A549 (cell line): Measurements from ENCODE around the gene PDE8A. TPM values are rescaled to one million over a fixed set of nuclear protein-coding genes. Genes with fewer than 3 reads are reported as not detected.
"Not testable (repeated sequence)": the region's sequence is repeated elsewhere in the genome, so short reads cannot be mapped to it uniquely, and the experiment has no call there.

Experiments
- ATAC-seq, 2 experiments: fragments of 200-7000 bp in 1 of 2; fragments of >200 bp in 1 of 2; cut with Nextera tagmentation in 1 of 2; cut with Tn5 transposase in 1 of 2; 3 replicates each; pipeline versions ENCODE4 v1.8.0 to v1.9.1; 2018 to 2020; ENCODE audit warnings: mild to moderate bottlenecking in 1 of 2, moderate library complexity in 1 of 2
- CTCF ChIA-PET: fragments of 300-600 bp; sonication (Branson Sonifier 250); formaldehyde crosslinking; extraction: SDS; loops from one replicate; lab custom pipeline; 2021; ENCODE audit warnings: antibody characterized with exemption, inconsistent platforms; lab: Yijun Ruan, JAX
- POLR2A ChIA-PET: fragments of 350-600 bp; formaldehyde crosslinking; extraction: SDS; loops from one replicate; lab custom pipeline; 2021; ENCODE audit warnings: antibody characterized with exemption, inconsistent platforms; lab: Yijun Ruan, JAX
- DNase-seq, 2 experiments: peaks; one replicate each; pipeline versions ENCODE4 v3.0.0 to v3.0.0-alpha.2; 2011 to 2016; ENCODE audit warnings: low read depth in 1 of 2, low spot score in 1 of 2
- FAIRE-seq: peaks from 2 replicates; lab custom pipeline; 2011; peaks lifted over from hg19 to GRCh38; lab: Jason Lieb, UNC
- H3K27ac ChIP-seq, 2 experiments: fragments of >200 bp; sonication (Bioruptor Twin); formaldehyde crosslinking; 3 replicates each; pipeline ENCODE4 v1.5.1; 2016 to 2017
- H3K4me1 ChIP-seq: fragments of >200 bp; sonication (Bioruptor Twin); formaldehyde crosslinking; 3 replicates; pipeline ENCODE4 v1.6.1; 2016
- H3K4me2 ChIP-seq: fragments of >200 bp; sonication (Bioruptor Twin); formaldehyde crosslinking; 3 replicates; pipeline ENCODE4 v1.6.1; 2016
- H3K4me3 ChIP-seq: fragments of >200 bp; sonication (Bioruptor Twin); formaldehyde crosslinking; 3 replicates; pipeline ENCODE4 v1.5.1; 2016
- H3K9me3 ChIP-seq: fragments of >200 bp; sonication (Bioruptor Twin); formaldehyde crosslinking; 3 replicates; pipeline ENCODE4 v1.6.1; 2016
- CBX8 ChIP-seq: fragments of 200-600 bp; sonication (generic); IDR thresholded peaks from 2 replicates; pipeline ENCODE4 v1.6.1; 2016
- CTCF ChIP-seq: fragments of >200 bp; sonication (Bioruptor Twin); formaldehyde crosslinking; IDR thresholded peaks from 3 replicates; pipeline ENCODE4 v1.5.1; 2016
- GATA3 ChIP-seq: IDR thresholded peaks from 2 replicates; pipeline ENCODE4 v1.6.1; 2012; ENCODE audit warnings: borderline replicate concordance
- HDAC2 ChIP-seq: fragments of 200-600 bp; sonication (generic); IDR thresholded peaks from 2 replicates; pipeline ENCODE4 v1.6.1; 2016
- HES2 ChIP-seq: fragments of >200 bp; sonication (Bioruptor Twin); formaldehyde crosslinking; IDR thresholded peaks from 2 replicates; pipeline ENCODE4 v1.6.1; 2016
- HMGXB4 ChIP-seq: fragments of 250-450 bp; sonication (Bioruptor Pico); IDR thresholded peaks from 2 replicates; pipeline ENCODE4 v1.5.0; 2021; ENCODE audit warnings: mild to moderate bottlenecking, moderate library complexity, borderline replicate concordance
- HOXA7 ChIP-seq: fragments of 250-450 bp; sonication (Bioruptor Pico); IDR thresholded peaks from 2 replicates; pipeline ENCODE4 v1.5.0; 2020; ENCODE audit warnings: mild to moderate bottlenecking, moderate library complexity
- JUN ChIP-seq, 2 experiments: fragments of >200 bp; sonication (Bioruptor Twin); formaldehyde crosslinking; IDR thresholded peaks; 2 replicates in 1 of 2; 3 replicates in 1 of 2; pipeline ENCODE4 v1.6.1; 2016 to 2017
- KDM5A ChIP-seq: fragments of 200-600 bp; sonication (generic); IDR thresholded peaks from 2 replicates; pipeline ENCODE4 v1.6.1; 2016; ENCODE audit warnings: antibody characterized with exemption, mild to moderate bottlenecking
- NFE2L2 ChIP-seq: fragments of 150-350 bp; conservative IDR thresholded peaks from 2 replicates; pipeline ENCODE4 v1.6.1; 2014; ENCODE audit warnings: low read length
- NPAS2 ChIP-seq: fragments of 250-450 bp; sonication (Bioruptor Pico); IDR thresholded peaks from 2 replicates; pipeline ENCODE4 v1.8.0; 2022; ENCODE audit warnings: mild to moderate bottlenecking, moderate library complexity, borderline replicate concordance
- NR3C1 ChIP-seq: fragments of >200 bp; sonication (Bioruptor Twin); formaldehyde crosslinking; IDR thresholded peaks from 3 replicates; pipeline ENCODE4 v1.6.1; 2017
- PHF8 ChIP-seq: fragments of 200-600 bp; sonication (generic); IDR thresholded peaks from 2 replicates; pipeline ENCODE4 v1.6.1; 2016; ENCODE audit warnings: low read depth, mild to moderate bottlenecking, antibody characterized with exemption, moderate library complexity, borderline replicate concordance
- POLR2AphosphoS2 ChIP-seq: conservative IDR thresholded peaks from 2 replicates; pipeline ENCODE4 v1.6.1; 2012; ENCODE audit warnings: low read length, improper control_type of control experiment, inconsistent platforms
- RARB ChIP-seq: fragments of 250-450 bp; sonication (Bioruptor Pico); IDR thresholded peaks from 2 replicates; pipeline ENCODE4 v1.8.0; 2021; ENCODE audit warnings: mild to moderate bottlenecking, moderate library complexity
- REST ChIP-seq: fragments of 200-600 bp; sonication (generic); IDR thresholded peaks from 2 replicates; pipeline ENCODE4 v1.6.1; 2016; ENCODE audit warnings: antibody characterized with exemption, mild to moderate bottlenecking, moderate library complexity
- RNF2 ChIP-seq: fragments of 200-600 bp; sonication (generic); IDR thresholded peaks from 2 replicates; pipeline ENCODE4 v1.6.1; 2016; ENCODE audit warnings: low read depth, mild to moderate bottlenecking, antibody characterized with exemption, moderate library complexity, borderline replicate concordance
- SMC3 ChIP-seq: fragments of >200 bp; sonication (Bioruptor Twin); formaldehyde crosslinking; IDR thresholded peaks from 3 replicates; pipeline ENCODE4 v1.6.1; 2018; ENCODE audit warnings: inconsistent platforms
- TFCP2L1 ChIP-seq: fragments of 250-450 bp; sonication (Bioruptor Pico); IDR thresholded peaks from 2 replicates; pipeline ENCODE4 v1.5.0; 2021; ENCODE audit warnings: mild to moderate bottlenecking
- USF2 ChIP-seq: fragments of 450-650 bp; IDR thresholded peaks from 2 replicates; pipeline ENCODE4 v1.6.1; 2014; ENCODE audit warnings: antibody characterized with exemption
- WGBS: methylation state at CpG from one replicate; pipeline ENCODE4 v1.1.6; 2017; ENCODE audit errors: missing lambda C conversion rate; 5-methylcytosine and 5-hydroxymethylcytosine counted together
- polyA plus RNA-seq, 4 experiments: library from polyadenylated mRNA; depleted of rRNA in 3 of 4; stranded (reverse); fragments of >200 nt; fragmentation: RNase III in 1 of 4; extraction: RNeasy Plus Mini Kit Qiagen cat#74134 plus additional on column Dnase treatment in 1 of 4; gene quantifications; 2 replicates in 3 of 4; 3 replicates in 1 of 4; pipeline ENCODE4 v1.2.3, GENCODE V29; 2011 to 2017

The PDE8A gene
- polyA plus RNA-seq, 2 of the 4 experiments (the other 2 are of a cell fraction): 45.3 to 204 TPM

- ATAC-seq: no peak
- no peaks in the 10 kb centered on the region for H3K9me3 ChIP-seq
- H3K4me1 ChIP-seq: peaks cover 59% of the 10 kb centered on the region
- H3K4me3 ChIP-seq: peak overlapping the region; percentile 91
- CTCF ChIA-PET: interaction anchor here (0.9 to 6.2 kb wide), 4 partner anchors 8 to 185 kb away, joined by 3 to 80 read pairs (median 7); no protein-coding TSS in a partner anchor
- H3K4me2 ChIP-seq: peak overlapping the region; percentile 82
- TF ChIP-seq KDM5A: no peak
- no peak for TF ChIP-seq POLR2AphosphoS2
- TF ChIP-seq USF2: no peak
- FAIRE-seq: no peak
- POLR2A ChIA-PET: interaction anchor here (4.2 kb wide), 1 partner anchor 62 kb away, joined by 50 read pairs; no protein-coding TSS in a partner anchor
- peak overlapping the region; percentile 97 to 98 for H3K27ac ChIP-seq
- peak in 1 of 2 experiments; percentile 34 for DNase-seq
- WGBS: 2% methylated on average over 2 of the region's 2 CpGs
These were observed 2.1 kb downstream of the PDE8A start for GRCh38 chr15:84983711-84984110.

- H3K4me2 ChIP-seq: peak overlapping the region; percentile 82
- no peak for ATAC-seq
- POLR2A ChIA-PET: no interaction called here
- H3K4me3 ChIP-seq: peak overlapping the region; percentile 91; the same call in 1 of the 3 replicates
- FAIRE-seq: no peak
- DNase-seq: no peak
- H3K9me3 ChIP-seq: no peaks in the 10 kb centered on the region
- WGBS: 52% methylated on average over 2 of the region's 2 CpGs
- CTCF ChIA-PET: no interaction called here
- H3K4me1 ChIP-seq: peaks cover 61% of the 10 kb centered on the region
- no peak for TF ChIP-seq RARB (CRISPR knock-in tag)
- no peak for TF ChIP-seq NPAS2 (CRISPR knock-in tag)
- TF ChIP-seq SMC3: no peak
- TF ChIP-seq KDM5A: no peak
- TF ChIP-seq HDAC2: no peak
- no peak for TF ChIP-seq REST
- no peak for TF ChIP-seq CBX8
- no peak for TF ChIP-seq GATA3
- no peak for TF ChIP-seq CTCF
- TF ChIP-seq JUN (IDR thresholded peaks at IDR 0.05): no peak
- no peak for TF ChIP-seq HES2
- no peak for TF ChIP-seq TFCP2L1
- no peak for TF ChIP-seq PHF8
- TF ChIP-seq RNF2: no peak
- TF ChIP-seq USF2: no peak
- no peak for TF ChIP-seq NR3C1
- TF ChIP-seq HMGXB4: no peak
- TF ChIP-seq NFE2L2: no peak
- TF ChIP-seq HOXA7 (CRISPR knock-in tag): no peak
- H3K27ac ChIP-seq: peak overlapping the region; percentile 1 to 40; a peak in 3 of 6 replicates
These were observed 3.5 kb downstream of the PDE8A start for GRCh38 chr15:84985158-84985557.

GRCh38 chr15:84987351-84987750, 5.7 kb downstream of the PDE8A start:
- FAIRE-seq, H3K4me3 ChIP-seq, DNase-seq, H3K9me3 ChIP-seq, H3K27ac ChIP-seq, ATAC-seq, H3K4me2 ChIP-seq, POLR2A ChIA-PET: not testable (repeated sequence)
- 92% methylated on average over 9 of the region's 9 CpGs for WGBS
- H3K4me1 ChIP-seq: peaks cover 74% of the 10 kb centered on the region
- CTCF ChIA-PET: interaction anchor here (1.0 to 2.9 kb wide), 4 partner anchors 17 to 59 kb away, joined by 3 to 12 read pairs (median 4); no protein-coding TSS in a partner anchor
